K562 (cell line): ENCODE data around the gene IL17RA. TPM values are rescaled to one million over a fixed set of nuclear protein-coding genes. Genes with fewer than 3 reads are reported as not detected.

ENCODE experiments used
- ARID1B ChIP-seq: fragments of 450-650 bp; IDR thresholded peaks from 2 replicates; pipeline ENCODE4 v1.6.1; 2016; ENCODE audit warnings: antibody characterized with exemption, mild to moderate bottlenecking, inconsistent platforms
- ARNT ChIP-seq, 2 experiments: fragments of 450-650 bp; IDR thresholded peaks; 2 replicates each; pipeline ENCODE4 v1.6.1; 2016; ENCODE audit warnings: mild to moderate bottlenecking in 1 of 2
- ATF7 ChIP-seq: fragments of 450-650 bp; IDR thresholded peaks from 2 replicates; pipeline ENCODE4 v1.7.1; 2014; ENCODE audit warnings: mild to moderate bottlenecking, moderate library complexity
- BCOR ChIP-seq: fragments of 450-650 bp; IDR thresholded peaks from 2 replicates; pipeline ENCODE4 v1.6.1; 2016
- CREBBP ChIP-seq: IDR thresholded peaks from one replicate; pipeline ENCODE4 v1.6.1; 2012; ENCODE audit warnings: low read depth, mild to moderate bottlenecking, control low read depth, inconsistent platforms, low read length
- DDX20 ChIP-seq: fragments of 450-650 bp; IDR thresholded peaks from 2 replicates; pipeline ENCODE4 v1.6.1; 2016; ENCODE audit warnings: missing genetic modification characterization, low read depth, mild to moderate bottlenecking, missing compliant biosample characterization, moderate library complexity
- ETV5 ChIP-seq: sonication (generic); formaldehyde crosslinking; IDR thresholded peaks from 2 replicates; pipeline ENCODE4 v1.4.0; 2020; ENCODE audit warnings: low read depth, mild to moderate bottlenecking, missing genetic modification reagents
- FOSL1 ChIP-seq: fragments of 200-800 bp; sonication (Bioruptor generic); conservative IDR thresholded peaks from 2 replicates; pipeline ENCODE4 v1.6.1; 2016; ENCODE audit warnings: missing genetic modification characterization, missing compliant biosample characterization
- FOXA1 ChIP-seq: fragments of 450-650 bp; IDR thresholded peaks from 2 replicates; pipeline ENCODE4 v1.6.1; 2016; ENCODE audit warnings: mild to moderate bottlenecking, borderline replicate concordance
- GTF2A2 ChIP-seq: IDR thresholded peaks from 2 replicates; pipeline ENCODE4 v1.6.1; 2016; ENCODE audit warnings: mild to moderate bottlenecking, missing genetic modification characterization, missing compliant biosample characterization
- HMGN3 ChIP-seq: IDR thresholded peaks from 2 replicates; pipeline ENCODE4 v1.6.1; 2011; ENCODE audit warnings: borderline replicate concordance, low read depth, mild to moderate bottlenecking, mixed read lengths, low read length; ENCODE audit not compliant: insufficient read length; ENCODE audit errors: extremely low read depth
- MAZ ChIP-seq, 2 experiments: fragments of 450-650 bp in 1 of 2; sonication (generic) in 1 of 2; formaldehyde crosslinking; IDR thresholded peaks in 1 of 2; conservative IDR thresholded peaks in 1 of 2; 2 replicates each; pipeline versions ENCODE4 v1.4.0 to v1.5.0; 2020; ENCODE audit warnings: mild to moderate bottlenecking in 1 of 2, missing genetic modification reagents in 1 of 2
- MBD2 ChIP-seq: sonication (generic); IDR thresholded peaks from 2 replicates; pipeline ENCODE4 v1.6.1; 2016; ENCODE audit warnings: low read depth, borderline replicate concordance
- MCM2 ChIP-seq: fragments of 450-650 bp; IDR thresholded peaks from 2 replicates; pipeline ENCODE4 v1.6.1; 2017; ENCODE audit warnings: low read depth, mild to moderate bottlenecking
- MEF2A ChIP-seq: IDR thresholded peaks from 2 replicates; pipeline ENCODE4 v1.6.1; 2011; ENCODE audit warnings: low read depth, mild to moderate bottlenecking, low read length, moderate library complexity; ENCODE audit not compliant: control insufficient read depth
- MTF1 ChIP-seq: fragments of 250-450 bp; sonication (Bioruptor Pico); IDR thresholded peaks from 2 replicates; pipeline ENCODE4 v1.9.0; 2021; ENCODE audit warnings: moderate library complexity, mild to moderate bottlenecking, inconsistent platforms, borderline replicate concordance
- NCOA2 ChIP-seq, 2 experiments: fragments of 450-650 bp; IDR thresholded peaks; 2 replicates each; pipeline ENCODE4 v1.6.1; 2018; ENCODE audit warnings: mild to moderate bottlenecking in 2 of 2, moderate library complexity in 1 of 2; ENCODE audit not compliant: partially characterized antibody in 2 of 2
- PCBP2 ChIP-seq: fragments of 200-400 bp; formaldehyde crosslinking; IDR thresholded peaks from 2 replicates; pipeline ENCODE4 v1.6.1; 2018; ENCODE audit warnings: low read length, low read depth, mild to moderate bottlenecking, moderate library complexity; ENCODE audit not compliant: poor library complexity, severe bottlenecking
- RFX1 ChIP-seq: fragments of 450-650 bp; IDR thresholded peaks from 2 replicates; pipeline ENCODE4 v1.6.1; 2016; ENCODE audit warnings: mild to moderate bottlenecking, moderate library complexity
- RFX5 ChIP-seq: IDR thresholded peaks from 2 replicates; pipeline ENCODE4 v1.6.1; 2011; ENCODE audit warnings: low read depth, mild to moderate bottlenecking, improper control_type of control experiment, low read length
- SMAD3 ChIP-seq: fragments of 450-650 bp; formaldehyde crosslinking; conservative IDR thresholded peaks from 2 replicates; pipeline ENCODE4 v1.4.0; 2020; ENCODE audit warnings: mild to moderate bottlenecking
- SNIP1 ChIP-seq: fragments of 450-650 bp; IDR thresholded peaks from 2 replicates; pipeline ENCODE4 v1.7.1; 2017; ENCODE audit warnings: low read depth, mild to moderate bottlenecking
- SRF ChIP-seq, 2 experiments: fragments of 250-450, 450-650 bp in 1 of 2; sonication (Bioruptor Pico) in 1 of 2; sonication (generic) in 1 of 2; formaldehyde crosslinking; IDR thresholded peaks; 2 replicates each; pipeline versions ENCODE4 v1.5.0 to v1.5.1; 2020 to 2022; ENCODE audit warnings: mild to moderate bottlenecking in 1 of 2, missing genetic modification reagents in 1 of 2
- TAF7 ChIP-seq: fragments of 450-650 bp; IDR thresholded peaks from 2 replicates; pipeline ENCODE4 v1.6.1; 2016; ENCODE audit warnings: missing genetic modification characterization, missing compliant biosample characterization
- TCF7L2 ChIP-seq: fragments of 150-350 bp; IDR thresholded peaks from 2 replicates; pipeline ENCODE4 v1.6.1; 2016; ENCODE audit warnings: low read depth, mild to moderate bottlenecking, low read length, moderate library complexity
- TRIM24 ChIP-seq, 2 experiments: fragments of 450-650 bp; IDR thresholded peaks; 2 replicates each; pipeline ENCODE4 v1.6.1; 2016
- ZBTB1 ChIP-seq: sonication (generic); formaldehyde crosslinking; IDR thresholded peaks from 2 replicates; pipeline ENCODE4 v1.8.1; 2023; ENCODE audit warnings: missing genetic modification reagents, low read depth, mild to moderate bottlenecking, borderline replicate concordance
- ZNF408 ChIP-seq: fragments of 250-450 bp; sonication (Bioruptor Pico); IDR thresholded peaks from 2 replicates; pipeline ENCODE4 v1.4.0; 2020; ENCODE audit warnings: low read depth, mild to moderate bottlenecking, moderate library complexity
- ZNF75A ChIP-seq: fragments of 450-650 bp; formaldehyde crosslinking; IDR thresholded peaks from 2 replicates; pipeline ENCODE4 v1.4.0; 2020; ENCODE audit warnings: mild to moderate bottlenecking
- ZZZ3 ChIP-seq: fragments of 450-650 bp; IDR thresholded peaks from 2 replicates; pipeline ENCODE4 v1.6.1; 2016; ENCODE audit warnings: antibody characterized with exemption, mild to moderate bottlenecking, moderate library complexity
- polyA plus RNA-seq, 8 experiments: library from polyadenylated mRNA; depleted of rRNA in 4 of 8; stranded (reverse) in 5 of 8; unstranded in 3 of 8; fragments of >200 nt; fragmentation: Nextera tagmentation in 2 of 8; fragmentation: Illumina TruSeq in 1 of 8; extraction: Ambion mirVana in 2 of 8; extraction: Trizol in 1 of 8; gene quantifications; 2 replicates each; pipeline versions ENCODE4 v1.2.1 to v1.2.3, GENCODE V29; 2011 to 2014; ENCODE audit warnings: inconsistent platforms in 1 of 8, missing spikeins in 1 of 8
- total RNA-seq, 7 experiments: library from RNA; depleted of rRNA in 6 of 7; stranded (reverse); fragments of >200 nt in 6 of 7; fragmentation: Illumina TruSeq in 2 of 7; extraction: Trizol in 2 of 7; gene quantifications; 2 replicates each; pipeline versions ENCODE4 v1.2.1 to v1.2.3, GENCODE V29; 2011 to 2021; ENCODE audit warnings: low replicate concordance in 1 of 7
- TF ChIP-seq, protein P1 (sequence below): fragments of 450-650 bp; IDR thresholded peaks from 2 replicates; pipeline ENCODE4 v1.6.1; 2016; ENCODE audit warnings: borderline replicate concordance

IL17RA gene
- total and polyA plus RNA-seq, 9 of the 15 experiments (the other 6 are each of a cell fraction or from before 2014, with no cell fraction given): 0.17 to 11.8 (median 3.7) TPM

DNA sequence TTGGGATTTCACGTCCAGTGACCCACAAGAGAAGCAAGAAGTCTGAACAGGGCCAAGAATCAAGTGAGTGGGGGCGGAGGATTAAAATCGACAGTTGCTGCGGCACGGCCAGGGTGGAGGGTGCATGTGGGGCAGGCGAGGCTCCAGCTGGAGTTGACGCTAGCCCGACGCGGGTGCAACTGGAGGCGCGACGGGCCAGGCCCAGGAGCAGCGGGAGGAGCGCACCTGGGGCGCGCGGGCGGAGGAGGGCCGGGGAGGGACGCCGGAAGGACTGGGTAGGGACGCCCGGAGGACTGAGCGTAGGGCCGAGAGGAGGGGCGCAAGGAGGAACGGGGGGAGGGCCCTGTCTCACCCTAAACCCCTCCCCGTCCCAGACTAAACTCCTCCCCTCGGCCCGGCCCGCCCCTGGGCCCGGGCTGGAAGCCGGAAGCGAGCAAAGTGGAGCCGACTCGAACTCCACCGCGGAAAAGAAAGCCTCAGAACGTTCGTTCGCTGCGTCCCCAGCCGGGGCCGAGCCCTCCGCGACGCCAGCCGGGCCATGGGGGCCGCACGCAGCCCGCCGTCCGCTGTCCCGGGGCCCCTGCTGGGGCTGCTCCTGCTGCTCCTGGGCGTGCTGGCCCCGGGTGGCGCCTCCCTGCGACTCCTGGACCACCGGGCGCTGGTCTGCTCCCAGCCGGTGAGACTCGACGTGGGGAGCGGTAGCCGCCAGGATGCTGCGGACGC, at the start of gene IL17RA (continued):
- TF ChIP-seq MCM2 (no peak), ZBTB1 (CRISPR knock-in tag) (no peak), TCF7L2 (no peak), SMAD3 (no peak), MTF1 (CRISPR knock-in tag) (no peak), SRF (CRISPR knock-in tag; IDR thresholded peaks at IDR 0.05) (0 out of 4 replicates have a peak, but pooled peaks of 1 of the 2 experiments have one; percentile 68), SNIP1 (no peak), FOXA1 (no peak), NCOA2 (IDR thresholded peaks at IDR 0.05; ENCODE audit: partially characterized antibody in 2 of 2) (no peak), ZNF408 (CRISPR knock-in tag) (no peak), ARNT (IDR thresholded peaks at IDR 0.05) (no peak), MEF2A (no peak), HMGN3 (peak; percentile 82), TRIM24 (IDR thresholded peaks at IDR 0.05) (peak in 1 of 2 experiments; percentile 32; a peak in 2 of 4 replicates), ETV5 (peak; percentile 50; the same call in 1 of the 2 replicates), FOSL1 (tag) (no peak), RFX5 (no peak), RFX1 (no peak), MBD2 (no peak), MAZ (CRISPR knock-in tag; conservative IDR thresholded peaks at IDR 0.05 in 1 of 2, IDR thresholded peaks at IDR 0.05 in 1 of 2) (peak; percentile 84 to 86), GTF2A2 (tag) (no peak), ZNF75A (CRISPR knock-in tag) (no peak), ZZZ3 (no peak), TAF7 (no peak), ATF7 (peak; percentile 70), DDX20 (tag) (no peak), BCOR (no peak; the same call in 1 of the 2 replicates), CREBBP (no peak), PCBP2 (no peak), ARID1B (peak; percentile 51)
- TF ChIP-seq, protein P1, sequence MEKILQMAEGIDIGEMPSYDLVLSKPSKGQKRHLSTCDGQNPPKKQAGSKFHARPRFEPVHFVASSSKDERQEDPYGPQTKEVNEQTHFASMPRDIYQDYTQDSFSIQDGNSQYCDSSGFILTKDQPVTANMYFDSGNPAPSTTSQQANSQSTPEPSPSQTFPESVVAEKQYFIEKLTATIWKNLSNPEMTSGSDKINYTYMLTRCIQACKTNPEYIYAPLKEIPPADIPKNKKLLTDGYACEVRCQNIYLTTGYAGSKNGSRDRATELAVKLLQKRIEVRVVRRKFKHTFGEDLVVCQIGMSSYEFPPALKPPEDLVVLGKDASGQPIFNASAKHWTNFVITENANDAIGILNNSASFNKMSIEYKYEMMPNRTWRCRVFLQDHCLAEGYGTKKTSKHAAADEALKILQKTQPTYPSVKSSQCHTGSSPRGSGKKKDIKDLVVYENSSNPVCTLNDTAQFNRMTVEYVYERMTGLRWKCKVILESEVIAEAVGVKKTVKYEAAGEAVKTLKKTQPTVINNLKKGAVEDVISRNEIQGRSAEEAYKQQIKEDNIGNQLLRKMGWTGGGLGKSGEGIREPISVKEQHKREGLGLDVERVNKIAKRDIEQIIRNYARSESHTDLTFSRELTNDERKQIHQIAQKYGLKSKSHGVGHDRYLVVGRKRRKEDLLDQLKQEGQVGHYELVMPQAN: no peak
